ENCODE results near the gene TMEM119. TPM values are rescaled to one million over a fixed set of nuclear protein-coding genes. Genes with fewer than 3 reads are reported as not detected.

Gene TMEM119
- total RNA-seq, 2 donors from 2014 or later = 1.8 to 5.5 TPM

GRCh38 chr12:108610856-108611605 is 13.1 kb upstream of the TMEM119 start:
- TF ChIP-seq CTCF (IDR thresholded peaks at IDR 0.05) = no peak
- H3K4me3 ChIP-seq = no peak overlapping the region
- H3K4me1 ChIP-seq = peaks cover 0 to 12% of the 10 kb centered on the region in 2 donors

GRCh38 chr12:108610336-108610815 is 12.5 kb upstream of the TMEM119 start:
- no peaks in the 10 kb centered on the region for H3K27me3 ChIP-seq
- H3K27ac ChIP-seq = no peak overlapping the region
- H3K4me1 ChIP-seq = peaks cover 0 to 12% of the 10 kb centered on the region in 2 donors
- H3K9me3 ChIP-seq = no peaks in the 10 kb centered on the region
- TF ChIP-seq CTCF (IDR thresholded peaks at IDR 0.05) = no peak
- H3K4me3 ChIP-seq = no peak overlapping the region
- no peaks in the 10 kb centered on the region for H3K36me3 ChIP-seq
- no peak for DNase-seq (ENCODE audit: low spot score)

More at GRCh38 chr12:108610856-108611605, 13.1 kb upstream of the TMEM119 start:
- Histone ChIP-seq H3K27me3 (no peaks in the 10 kb centered on the region), H3K27ac (no peak overlapping the region), H3K36me3 (no peaks in the 10 kb centered on the region), H3K9me3 (no peaks in the 10 kb centered on the region)
- DNase-seq (ENCODE audit: low spot score) = no peak

GRCh38 chr12:108609537-108610335 is 11.9 kb upstream of the TMEM119 start:
- no peaks in the 10 kb centered on the region for H3K27me3 ChIP-seq
- peak; percentile 79 for DNase-seq (ENCODE audit: low spot score)
- H3K27ac ChIP-seq = no peak overlapping the region
- no peak overlapping the region for H3K4me3 ChIP-seq
- no peaks in the 10 kb centered on the region for H3K36me3 ChIP-seq
- TF ChIP-seq CTCF (IDR thresholded peaks at IDR 0.05) = no peak
- peaks cover 0 to 12% of the 10 kb centered on the region in 2 donors for H3K4me1 ChIP-seq
- no peaks in the 10 kb centered on the region for H3K9me3 ChIP-seq

- no peaks in the 10 kb centered on the region for H3K27me3 ChIP-seq
- no peak overlapping the region for H3K4me3 ChIP-seq
- H3K36me3 ChIP-seq = no peaks in the 10 kb centered on the region
- no peak for TF ChIP-seq CTCF (IDR thresholded peaks at IDR 0.05)
- no peak for DNase-seq (ENCODE audit: low spot score)
- peaks cover 0 to 12% of the 10 kb centered on the region in 2 donors for H3K4me1 ChIP-seq
- no peaks in the 10 kb centered on the region for H3K9me3 ChIP-seq
- no peak overlapping the region for H3K27ac ChIP-seq
These were observed 10.7 kb upstream of the TMEM119 start for GRCh38 chr12:108608616-108609015.

- Histone ChIP-seq H3K4me3 (no peak overlapping the region), H3K27ac (no peak overlapping the region), H3K4me1 (peaks cover 0 to 12% of the 10 kb centered on the region in 2 donors), H3K9me3 (no peaks in the 10 kb centered on the region), H3K36me3 (no peaks in the 10 kb centered on the region), H3K27me3 (no peaks in the 10 kb centered on the region)
- no peak for TF ChIP-seq CTCF (IDR thresholded peaks at IDR 0.05)
- DNase-seq (ENCODE audit: low spot score) = no peak
These were observed 10.2 kb upstream of the TMEM119 start for GRCh38 chr12:108607981-108608600.
